T-helper 2 cell treated with Interferon-gamma antibody and Interleukin-4, amounts not matched to agents 100 ng/mL and 5 ng/mL, for 36 hours (primary cell): ENCODE results near the gene TMEM186. TPM values are rescaled to one million over a fixed set of nuclear protein-coding genes. Genes with fewer than 3 reads are reported as not detected.
"Not testable (repeated sequence)": the region's sequence is repeated elsewhere in the genome, so short reads cannot be mapped to it uniquely, and the experiment has no call there.

Experiments used
- intact Hi-C: fragments of 100-400 bp; cut with micrococcal nuclease; formaldehyde crosslinking; loops from one replicate; pipeline ENCODE4 v1.15.1; 2023
- total RNA-seq: library from RNA; stranded (reverse); gene quantifications from 2 replicates; pipeline ENCODE4 v1.2.3, GENCODE V29; 2022

The TMEM186 gene
- total RNA-seq: 10.0 and 11.8 TPM in 2 replicates

DNA sequence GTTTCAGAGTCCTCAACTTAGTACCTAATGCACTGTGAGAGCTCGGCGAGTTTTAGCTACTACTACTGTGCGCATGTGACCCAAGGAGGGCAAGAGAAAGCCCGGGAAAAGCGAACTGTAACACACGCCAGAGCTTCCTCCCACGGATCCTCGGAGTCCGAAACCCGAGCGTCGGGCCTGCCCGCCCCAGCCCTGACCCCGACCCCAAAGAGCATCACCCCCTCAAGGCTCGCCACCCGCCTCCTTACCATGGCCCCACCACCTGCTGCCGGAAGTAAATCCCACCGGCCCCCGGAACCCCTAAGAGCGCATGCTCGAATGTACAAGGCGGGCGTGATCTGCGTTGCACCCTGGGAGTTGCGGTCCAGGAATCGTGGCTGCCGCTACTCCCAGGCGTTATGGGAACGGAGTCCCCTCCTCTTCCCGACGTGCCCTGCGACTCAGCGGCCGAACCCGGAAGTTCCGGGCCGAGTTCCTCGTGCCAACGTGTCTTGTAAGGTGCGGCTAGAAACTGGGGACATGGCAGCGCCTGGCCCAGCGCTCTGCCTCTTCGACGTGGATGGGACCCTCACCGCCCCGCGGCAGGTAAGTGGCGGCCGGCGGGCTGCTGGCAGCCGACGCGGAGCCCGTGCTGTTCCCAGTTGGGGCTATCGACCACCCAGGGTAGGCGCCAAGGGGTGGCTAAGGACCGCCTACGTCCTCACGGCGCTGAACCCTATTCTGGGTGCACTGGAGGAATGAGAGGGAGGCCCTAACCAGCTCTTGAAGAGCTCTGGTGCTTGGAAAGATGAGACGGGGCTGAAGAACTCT lies at the start of gene TMEM186, which contains the start of gene PMM2:
TMEM186 (minus strand) TSS at position 276 of the 810 bp plus-strand sequence; CDS start at position 251, 25 bp downstream.
PMM2 (plus strand) TSS at position 476 of the 810 bp plus-strand sequence; CDS start at position 520, 44 bp downstream.
- intact Hi-C loops: loop anchor here (1.0 to 10.0 kb wide), 9 partner anchors 20 to 1947 kb away; partner anchors contain the start of genes ABAT, CARHSP1, HAPSTR1 and METTL22

- intact Hi-C loops: no loop called here
Observed at GRCh38 chr16:8847145-8847544, 49.7 kb upstream of the TMEM186 start.

DNA sequence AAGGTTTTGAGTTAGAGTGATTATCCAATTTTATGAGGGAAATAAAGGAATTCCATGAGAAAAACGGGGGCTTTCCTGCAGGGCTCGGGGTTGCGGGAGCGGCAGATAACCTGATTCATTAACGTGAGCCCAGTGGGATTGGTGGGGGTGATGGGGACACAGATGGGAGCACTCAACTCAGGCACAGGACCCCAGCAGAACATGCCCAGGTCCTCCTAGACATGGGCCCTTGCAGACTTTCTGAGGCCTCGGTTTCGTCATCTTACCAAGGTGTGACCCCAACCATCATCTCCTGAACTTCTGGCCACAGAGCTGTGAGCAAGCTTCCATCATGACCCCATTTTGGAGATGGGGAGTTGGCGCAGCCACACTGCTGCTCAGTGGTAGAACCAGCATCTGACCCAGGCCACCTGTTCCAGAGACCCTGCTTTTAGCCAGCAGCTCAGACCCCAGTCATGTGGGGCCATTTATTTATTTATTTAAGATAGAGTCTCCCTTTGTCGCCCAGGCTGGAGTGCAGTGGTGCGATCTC lies 49.0 kb upstream of the TMEM186 start:
- intact Hi-C loops: no loop called here

- intact Hi-C loops: no loop called here
Observed at GRCh38 chr16:8845699-8846298, 48.4 kb upstream of the TMEM186 start.

- intact Hi-C loops: not testable (repeated sequence)
Observed at GRCh38 chr16:8843296-8843695, 45.9 kb upstream of the TMEM186 start.

GRCh38 chr16:8842016-8842415 lies 44.6 kb upstream of the TMEM186 start:
- intact Hi-C loops: not testable (repeated sequence)

- intact Hi-C loops: not testable (repeated sequence)
Observed at GRCh38 chr16:8837594-8837993, 40.2 kb upstream of the TMEM186 start.

DNA sequence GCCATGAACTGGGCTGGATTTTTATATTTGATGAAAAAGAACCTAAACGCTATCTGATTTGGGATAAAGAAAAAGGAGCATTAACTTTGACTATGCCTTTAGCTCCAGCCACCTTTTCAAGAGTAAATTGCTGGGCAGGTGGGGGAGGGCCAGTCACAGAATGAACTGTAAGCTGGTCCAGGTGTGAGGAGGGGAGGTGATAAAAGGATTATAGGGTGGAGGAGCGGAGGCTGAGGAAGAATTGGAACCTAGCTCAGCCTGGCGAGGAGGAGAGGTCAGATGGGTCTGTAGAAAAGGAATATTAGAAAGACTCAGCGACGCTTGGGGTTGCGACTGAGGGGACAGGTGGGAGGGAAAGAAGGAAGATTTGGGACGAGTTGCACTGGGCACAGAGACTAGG lies 39.4 kb upstream of the TMEM186 start:
- intact Hi-C loops: not testable (repeated sequence)

DNA sequence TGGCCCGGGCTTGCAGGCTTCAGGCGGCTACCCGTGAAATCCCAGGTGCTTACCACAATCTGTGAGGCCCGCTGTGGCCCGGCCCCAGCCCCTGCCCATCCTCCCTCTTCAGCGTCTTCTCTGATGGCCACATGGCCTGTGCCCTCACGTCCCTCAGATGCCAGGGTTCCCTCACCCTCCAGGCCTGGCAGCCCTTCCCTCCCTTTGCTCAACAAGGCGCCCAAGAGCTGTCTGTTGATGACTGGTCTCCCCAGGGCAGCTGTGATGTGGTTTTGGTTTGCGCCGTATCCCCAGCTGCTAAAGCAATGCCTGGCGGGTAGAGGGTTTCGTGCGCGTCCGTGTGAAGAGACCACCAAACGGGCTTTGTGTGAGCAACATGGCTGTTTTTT lies 35.3 kb upstream of the TMEM186 start:
- intact Hi-C loops: no loop called here

GRCh38 chr16:8831871-8832716 lies 34.7 kb upstream of the TMEM186 start:
- intact Hi-C loops: no loop called here

DNA sequence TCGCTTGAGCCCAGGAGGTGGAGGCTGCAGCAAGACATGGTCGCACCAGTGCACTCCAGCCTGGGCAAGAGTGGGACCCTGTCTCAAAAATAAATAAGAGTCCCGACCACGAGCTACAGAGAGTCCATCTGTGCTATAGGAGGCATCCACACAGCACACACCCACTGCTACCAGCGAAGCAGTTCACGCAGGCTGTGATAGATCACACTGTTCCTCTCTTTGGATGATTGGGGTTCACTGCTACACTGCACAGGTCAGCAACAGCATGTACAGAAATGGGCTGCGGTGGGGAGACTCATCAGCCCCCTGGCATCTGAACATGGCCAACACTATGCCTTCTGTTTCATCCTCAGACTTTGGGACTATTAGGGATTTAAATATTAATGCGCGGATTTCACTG lies 34.0 kb upstream of the TMEM186 start:
- intact Hi-C loops: no loop called here

DNA sequence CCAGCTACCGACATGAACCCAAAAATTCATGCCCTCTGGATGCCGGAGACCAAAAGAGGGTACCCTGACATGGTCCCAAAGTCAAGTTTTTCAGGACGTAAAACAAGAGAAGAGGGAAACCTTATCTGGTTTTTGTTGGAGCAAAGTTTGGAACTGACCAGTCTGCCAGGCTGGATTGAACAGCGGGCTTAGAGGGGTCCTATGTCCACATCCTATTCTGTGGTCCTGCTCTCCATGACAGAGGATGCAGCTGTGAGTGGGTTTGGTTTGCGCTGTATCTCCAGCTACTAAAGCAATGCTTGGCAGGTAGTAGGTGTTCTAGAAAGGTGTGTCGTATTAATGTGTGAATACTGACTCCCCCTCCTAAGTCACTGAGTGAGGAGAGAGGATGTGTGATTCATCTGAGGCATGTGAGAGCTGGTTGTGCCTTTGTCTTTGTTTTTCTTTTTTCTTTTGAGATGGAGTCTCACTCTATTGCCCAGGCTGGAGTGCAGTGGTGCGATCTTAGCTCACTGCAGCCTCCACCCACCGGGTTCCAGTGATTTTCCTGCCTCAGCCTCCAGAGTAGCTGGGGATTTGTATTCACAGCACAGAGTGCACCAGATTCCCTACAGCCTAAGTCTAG lies 31.2 kb upstream of the TMEM186 start:
- intact Hi-C loops: no loop called here

DNA sequence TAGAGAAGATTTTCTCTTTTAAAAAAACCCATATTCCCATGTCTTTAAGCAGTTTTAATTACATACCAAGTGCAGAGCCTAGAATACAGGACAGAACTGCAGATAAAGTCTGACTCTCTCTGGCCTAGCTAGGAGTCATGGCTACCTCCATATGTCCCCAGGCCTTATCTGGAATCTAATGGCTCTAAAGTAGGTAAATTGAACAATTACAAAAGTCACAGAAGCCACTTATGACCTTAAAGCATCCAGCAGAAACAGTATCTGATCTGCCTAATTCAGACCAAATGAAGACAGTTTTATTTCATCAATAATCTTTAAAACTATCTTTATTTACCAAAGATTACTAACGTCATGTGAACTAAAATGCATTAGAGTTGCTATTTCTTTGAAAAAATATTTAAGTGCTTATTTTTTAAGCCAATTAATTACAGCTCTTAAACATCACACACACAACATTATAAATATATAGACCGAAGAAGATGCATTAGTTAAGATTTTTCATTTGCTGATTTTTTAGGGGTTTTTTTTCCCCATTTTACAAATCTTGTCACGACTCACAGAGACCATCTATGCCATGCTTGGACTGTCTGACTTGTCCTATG lies 28.9 kb upstream of the TMEM186 start:
- intact Hi-C loops: no loop called here

DNA sequence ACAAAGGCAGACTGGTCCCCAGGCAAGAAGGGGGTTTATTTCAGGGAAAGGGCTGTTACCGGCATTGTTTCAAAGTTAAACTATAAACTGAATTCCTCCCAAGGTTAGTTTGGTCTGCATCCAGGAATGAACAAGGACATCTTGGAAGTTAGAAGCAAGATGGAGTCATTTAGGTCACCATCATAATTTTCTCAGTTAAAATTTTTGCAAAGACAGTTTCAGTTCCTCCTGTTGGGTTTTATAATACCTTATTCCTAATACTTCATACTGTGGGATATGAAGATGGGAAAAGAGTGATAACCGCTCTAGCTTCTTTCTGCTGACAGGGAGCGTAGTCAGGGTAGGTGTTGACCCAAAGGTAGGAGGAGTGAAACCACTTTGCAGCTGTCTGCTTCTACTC lies 25.0 kb upstream of the TMEM186 start:
- intact Hi-C loops: no loop called here

GRCh38 chr16:8819411-8820034 lies 22.1 kb upstream of the TMEM186 start:
- intact Hi-C loops: no loop called here

- intact Hi-C loops: no loop called here
Observed at GRCh38 chr16:8818504-8819270, 21.2 kb upstream of the TMEM186 start.

DNA sequence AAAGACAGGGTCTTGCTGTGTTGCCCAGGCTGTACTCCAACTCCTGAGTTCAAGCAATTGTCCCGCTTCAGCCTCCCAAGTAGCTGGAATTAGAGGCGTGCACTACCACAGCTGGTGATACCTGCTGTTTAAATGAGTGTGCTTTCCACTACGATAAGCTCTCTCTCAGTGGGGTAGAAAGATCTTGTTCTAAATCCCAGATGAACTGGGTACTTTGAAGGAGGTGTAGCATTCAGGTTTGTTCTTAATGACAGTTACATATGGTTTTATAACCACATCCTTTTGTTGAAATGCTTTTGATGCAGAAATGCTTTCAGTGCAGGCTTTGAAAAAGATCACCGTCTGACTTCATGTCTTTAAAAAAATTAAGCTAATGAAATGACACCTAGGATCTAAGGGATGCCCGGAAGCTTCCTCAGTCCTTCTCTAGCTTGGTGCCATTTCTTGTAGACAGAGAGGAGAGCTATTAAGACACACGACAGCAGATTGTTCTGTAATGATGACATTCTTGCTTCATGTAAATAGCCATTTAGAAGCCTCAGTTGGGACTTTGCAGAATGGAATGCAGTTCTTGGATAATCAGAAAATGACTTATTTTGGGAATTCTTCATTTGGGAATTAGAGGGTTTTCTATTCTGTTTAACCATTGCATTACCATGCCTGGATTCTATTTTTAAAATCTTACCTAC lies 19.7 kb upstream of the TMEM186 start:
- intact Hi-C loops: loop anchor here (1.0 kb wide), 2 partner anchors 20 to 52 kb away; partner anchors contain the start of genes CARHSP1, PMM2 and TMEM186

DNA sequence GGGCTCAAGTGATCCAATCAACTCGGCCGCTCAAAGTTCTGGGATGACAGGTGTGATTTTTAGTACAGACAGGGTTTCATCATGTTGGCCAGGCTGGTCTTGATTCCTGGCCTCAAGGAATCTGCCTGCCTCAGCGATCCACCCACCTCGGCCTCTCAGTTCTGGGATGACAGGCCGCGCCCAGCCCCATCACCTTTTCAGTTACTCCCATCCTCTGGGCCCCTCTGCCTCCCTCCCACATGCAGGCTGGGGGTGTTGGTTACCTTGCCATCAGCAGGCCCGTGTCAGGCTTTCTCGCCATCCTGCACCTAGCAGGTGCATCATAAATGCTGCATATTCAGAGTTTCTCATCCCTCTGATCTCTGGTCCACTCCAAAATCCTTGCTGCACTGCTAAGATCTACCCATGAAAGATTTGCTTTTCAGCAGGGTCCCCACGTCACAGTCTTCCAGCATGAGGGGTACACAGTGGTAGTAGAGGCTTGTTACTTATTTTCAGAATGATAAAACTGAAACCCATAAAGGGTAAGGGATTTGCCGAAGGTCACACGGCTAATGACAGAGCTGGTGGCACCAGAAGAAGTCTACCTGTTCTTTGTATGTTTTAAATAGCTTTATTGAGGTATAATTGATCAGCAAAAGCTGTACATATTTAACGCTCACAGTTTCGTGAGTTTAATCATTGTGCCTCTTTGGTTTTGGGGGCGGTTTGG lies 16.8 kb upstream of the TMEM186 start:
- intact Hi-C loops: no loop called here
